Right kidney (tissue), 1 donor: ENCODE results near the gene TUSC1.

Source experiments
- DNase-seq: peaks from one replicate; pipeline ENCODE4 v3.0.0-alpha.2; 2016

Gene TUSC1

GRCh38 chr9:25629231-25629630 is 49.0 kb downstream of the TUSC1 start:
- DNase-seq, result no peak
